AG08396 (cell line): Measurements from ENCODE around the gene GPR158.

Experiments
- DNase-seq: peaks from one replicate; pipeline ENCODE4 v3.0.0; 2012; ENCODE audit warnings: low spot score, mixed read lengths

The GPR158 gene

DNA sequence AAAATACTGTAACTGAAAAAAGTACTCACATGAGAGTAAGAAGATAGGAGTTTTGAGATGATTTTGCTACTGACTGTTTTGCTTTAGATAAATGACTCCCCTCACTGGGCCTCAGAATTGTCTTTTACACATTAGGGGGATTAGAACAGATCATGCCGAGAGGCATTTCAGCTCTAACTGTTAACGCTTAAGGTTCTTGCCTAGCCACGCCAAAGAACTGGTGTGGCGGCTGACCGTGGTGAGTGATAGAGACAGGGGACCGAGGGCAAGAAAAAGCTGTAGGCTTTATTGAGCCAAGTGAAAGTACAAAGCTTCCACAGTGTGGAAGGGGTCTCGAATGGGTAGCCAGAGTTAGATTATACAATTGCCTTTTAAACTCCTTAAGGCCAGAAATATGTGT is 390.8 kb downstream of the GPR158 start:
- DNase-seq = no peak

DNA sequence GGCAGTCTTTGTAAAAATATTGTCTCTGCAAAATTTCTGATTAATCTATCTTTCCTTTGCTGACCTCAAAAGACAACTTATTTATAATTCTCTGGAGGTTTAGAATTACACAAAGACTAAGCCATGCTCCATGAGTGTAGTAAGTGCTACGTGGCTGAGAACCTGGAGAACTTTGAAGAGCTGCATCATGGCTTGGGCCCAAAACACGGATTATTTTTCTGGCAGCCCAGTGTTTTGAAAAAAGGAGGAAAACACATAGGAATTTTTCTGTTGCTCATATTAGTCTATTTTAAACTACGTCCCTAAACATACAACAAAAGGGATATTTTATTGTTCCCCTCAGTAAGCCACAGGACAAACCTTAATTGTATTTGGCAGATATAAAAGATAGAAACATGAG is 398.5 kb downstream of the GPR158 start:
- DNase-seq = no peak

DNA sequence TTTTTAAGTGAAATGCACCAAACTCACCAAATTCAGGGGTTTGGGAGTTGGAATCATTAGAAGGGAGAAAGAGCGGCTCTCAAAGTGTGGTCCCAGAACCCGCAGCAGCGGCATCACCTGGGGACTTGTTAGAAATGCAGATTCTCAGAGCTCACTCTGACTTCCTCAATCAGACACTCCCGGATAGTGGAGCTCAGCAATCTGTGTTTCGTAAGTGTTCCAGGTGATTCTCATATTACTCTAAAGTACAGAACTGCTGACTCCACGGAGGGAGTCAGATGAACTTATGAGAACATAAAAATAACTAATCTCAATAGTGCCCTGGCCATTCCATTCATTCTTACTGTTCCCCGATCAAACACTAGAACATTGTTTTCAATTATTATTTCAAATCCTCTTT is 400.5 kb downstream of the GPR158 start:
- DNase-seq = no peak

DNA sequence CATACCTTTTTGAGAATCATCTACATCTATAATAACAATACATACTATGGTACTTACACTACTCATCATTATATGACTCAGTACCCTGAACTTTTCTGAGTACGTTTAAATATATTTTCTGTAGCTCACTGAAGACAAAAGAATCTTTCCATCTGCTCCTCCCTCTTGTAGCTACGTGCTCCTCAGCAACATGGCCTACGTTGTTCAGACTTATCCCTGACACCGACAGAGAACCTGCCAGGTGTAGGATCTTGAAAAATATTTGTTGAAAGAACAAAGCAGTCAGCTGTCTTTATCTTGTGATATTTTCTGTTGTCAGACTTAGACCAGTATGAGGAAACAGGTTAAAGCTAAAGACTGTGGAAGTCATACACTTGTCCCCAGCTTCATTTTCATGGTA is 403.3 kb downstream of the GPR158 start:
- no peak for DNase-seq

DNA sequence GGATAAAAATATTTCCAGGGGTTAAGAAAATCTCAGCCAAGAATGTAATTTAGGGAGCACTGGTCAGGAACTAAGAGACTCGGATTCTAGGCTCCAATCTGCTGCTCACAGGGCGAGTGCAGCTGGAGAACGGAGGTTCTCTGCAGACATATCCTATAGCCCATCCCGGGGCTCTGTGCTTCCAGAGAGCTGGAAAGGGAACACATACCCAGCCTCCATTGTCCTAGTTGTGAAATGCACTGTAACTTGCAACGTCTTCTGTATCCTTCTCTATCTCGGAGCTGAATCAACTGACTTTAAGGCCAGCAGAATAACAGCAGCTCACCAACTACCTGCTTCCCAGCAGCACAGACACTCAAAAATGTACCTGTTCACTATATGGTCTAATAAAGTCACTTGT is 408.2 kb downstream of the GPR158 start:
- no peak for DNase-seq

DNA sequence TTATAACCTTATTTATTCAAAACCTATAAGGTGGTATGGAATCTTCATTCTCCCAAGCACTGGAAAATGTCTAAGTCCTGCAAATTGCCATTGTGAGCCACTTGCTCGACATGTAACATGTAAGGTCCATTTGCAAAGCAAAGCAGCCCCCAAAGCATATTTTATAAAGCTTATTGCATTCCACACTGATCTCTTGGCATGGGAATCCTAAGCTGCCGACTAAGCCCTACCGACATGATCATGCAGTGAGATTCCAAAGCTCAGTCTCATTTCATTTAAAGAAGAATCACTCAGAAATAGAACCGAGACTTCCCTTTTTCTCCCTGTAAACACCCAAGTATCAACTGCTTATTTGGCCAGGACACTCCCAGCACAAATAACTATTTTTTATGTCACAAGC is 425.9 kb downstream of the GPR158 start:
- DNase-seq = no peak

DNA sequence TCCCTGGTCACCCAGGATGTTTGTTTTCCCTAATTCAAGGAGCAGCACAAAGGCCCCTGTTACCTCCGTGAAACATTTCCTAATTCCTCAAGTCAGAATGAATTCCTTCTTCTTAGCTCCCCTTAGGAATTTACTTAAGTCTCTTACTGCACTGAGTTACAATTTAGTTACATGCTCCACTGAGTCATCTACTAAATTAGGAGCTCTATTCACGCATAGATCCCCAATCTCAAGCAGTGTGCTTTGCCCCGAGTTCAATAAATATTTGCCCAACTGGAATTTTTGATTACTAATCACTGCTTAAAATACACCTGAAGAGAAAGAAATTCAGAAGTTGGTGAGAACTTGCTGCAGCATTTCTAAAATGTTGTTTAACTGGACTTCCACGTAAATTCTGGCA is 429.8 kb downstream of the GPR158 start:
- DNase-seq = no peak

DNA sequence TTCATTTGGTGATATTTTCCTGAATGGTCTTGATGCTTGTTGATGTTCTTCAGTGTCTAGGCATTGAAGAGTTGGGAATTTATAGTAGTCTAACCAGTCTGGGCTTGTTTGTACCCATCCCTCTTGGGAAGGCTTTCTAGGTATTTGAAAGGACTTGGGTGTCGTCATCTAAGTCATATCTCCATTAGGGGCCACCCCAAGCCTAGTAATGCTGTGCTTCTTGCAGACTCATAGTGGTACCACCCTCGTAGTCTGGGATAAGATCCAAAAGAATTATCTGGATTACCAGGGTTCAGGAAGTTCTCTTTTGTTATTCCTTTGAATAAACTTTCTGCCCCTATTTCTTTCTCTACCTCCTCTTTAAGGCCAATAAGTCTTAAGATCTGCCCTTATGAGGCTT is 439.9 kb downstream of the GPR158 start:
- DNase-seq = no peak

DNA sequence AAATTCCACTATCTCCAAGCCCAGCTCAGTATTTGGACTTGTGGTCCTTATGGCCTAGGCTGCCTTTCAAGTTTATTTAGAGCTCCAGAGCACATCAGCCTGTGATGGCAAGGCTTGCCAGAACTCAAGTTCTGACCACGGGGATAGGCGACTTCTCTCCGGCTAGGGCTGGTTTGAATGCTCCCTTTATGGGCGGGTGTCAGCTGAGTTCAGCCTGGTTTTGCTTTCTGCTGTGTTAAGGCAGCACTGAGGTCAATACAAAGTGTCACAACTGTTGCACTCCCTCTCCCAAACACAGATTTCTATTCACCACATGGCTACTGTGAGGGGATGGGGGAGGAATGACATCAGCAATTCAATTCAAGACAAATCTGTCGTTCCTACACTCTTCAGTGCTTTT is 441.1 kb downstream of the GPR158 start:
- no peak for DNase-seq

DNA sequence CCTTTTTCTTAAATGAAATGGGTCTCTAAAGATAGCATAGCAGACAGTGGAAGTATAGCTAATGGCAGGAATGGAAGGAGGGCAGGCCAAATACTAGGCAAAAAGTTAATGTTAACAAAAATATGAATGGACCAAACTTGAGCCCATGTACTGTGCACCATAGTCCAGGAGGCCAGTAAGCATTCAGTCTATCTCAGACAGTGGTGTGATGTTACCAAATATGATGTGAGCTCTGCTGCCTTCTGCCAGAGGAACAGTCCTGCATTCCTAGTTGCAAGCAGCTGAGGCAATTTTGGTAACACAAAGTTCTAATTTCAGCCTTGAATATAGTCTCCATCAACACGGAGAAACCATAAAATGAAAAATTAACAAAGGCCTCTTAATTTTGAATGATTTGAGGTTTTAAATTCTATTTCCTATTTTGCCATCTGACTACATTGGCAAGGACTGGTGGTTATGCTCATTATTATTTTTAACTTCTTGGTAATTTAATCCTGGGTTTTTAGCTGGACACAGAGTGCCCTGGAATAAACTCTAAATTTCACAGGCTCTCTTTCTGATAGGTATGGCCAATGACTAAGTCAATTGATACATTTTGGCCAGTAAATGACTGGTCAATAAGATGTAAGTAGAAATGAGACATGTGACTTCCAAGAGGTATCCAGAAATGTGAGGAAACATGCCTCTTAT is 442.2 kb downstream of the GPR158 start:
- no peak for DNase-seq

DNA sequence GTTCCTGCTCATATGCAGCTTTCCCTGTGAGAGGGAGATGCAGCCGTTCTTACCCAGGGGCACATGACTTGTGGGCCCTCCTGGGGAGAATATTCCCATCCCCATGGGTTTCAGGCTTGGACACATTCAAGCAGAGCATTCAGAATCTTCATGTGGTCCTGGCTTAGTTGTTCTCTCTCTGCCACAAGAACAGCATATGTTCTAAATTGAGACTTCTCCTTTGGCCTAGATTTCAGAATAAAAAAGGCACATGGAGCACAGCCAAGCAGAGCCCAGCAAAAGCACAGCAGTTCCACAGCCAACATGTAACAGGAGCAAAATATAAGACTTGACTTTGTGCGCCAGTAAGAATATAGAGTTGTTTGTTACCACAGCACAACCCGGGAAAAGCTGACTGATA is 452.8 kb downstream of the GPR158 start:
- no peak for DNase-seq

DNA sequence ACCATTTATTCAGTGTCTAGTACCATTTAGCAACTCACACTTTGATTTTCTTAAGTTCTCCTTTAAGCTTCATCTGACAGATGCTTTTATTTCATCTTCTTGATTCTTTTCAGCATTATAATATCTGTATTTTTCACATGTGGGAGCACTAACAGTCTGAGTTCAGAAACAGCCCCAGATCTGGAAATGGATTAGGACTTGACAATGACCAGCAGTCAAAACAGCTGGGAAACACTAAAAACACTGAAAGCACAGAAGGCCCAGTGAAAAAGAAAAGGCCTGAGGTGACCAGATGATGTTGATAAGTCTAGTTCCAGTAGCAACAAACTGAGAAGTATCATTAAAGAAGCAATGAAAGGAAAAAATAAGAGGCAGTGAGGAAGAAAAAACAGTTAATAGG is 454.5 kb downstream of the GPR158 start:
- DNase-seq = no peak

DNA sequence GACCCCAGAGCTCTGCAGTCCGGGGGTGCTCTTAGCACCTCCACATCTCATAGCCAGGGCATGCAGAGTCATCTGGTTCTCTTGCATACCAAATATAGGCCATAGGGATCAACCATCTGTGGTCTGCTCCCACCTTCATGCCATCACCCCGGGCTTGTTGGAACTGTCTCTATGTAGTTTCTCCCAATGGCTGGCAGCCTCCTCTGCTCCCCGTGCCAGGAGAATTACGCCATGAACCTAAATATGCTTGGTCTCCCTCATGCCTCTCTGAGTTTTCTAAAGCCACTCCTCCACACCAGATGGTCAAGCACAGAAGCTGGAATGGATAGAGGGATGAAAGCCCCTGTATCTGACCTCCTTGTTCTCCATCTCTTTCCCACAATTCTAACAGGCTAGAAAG is 456.7 kb downstream of the GPR158 start:
- no peak for DNase-seq

DNA sequence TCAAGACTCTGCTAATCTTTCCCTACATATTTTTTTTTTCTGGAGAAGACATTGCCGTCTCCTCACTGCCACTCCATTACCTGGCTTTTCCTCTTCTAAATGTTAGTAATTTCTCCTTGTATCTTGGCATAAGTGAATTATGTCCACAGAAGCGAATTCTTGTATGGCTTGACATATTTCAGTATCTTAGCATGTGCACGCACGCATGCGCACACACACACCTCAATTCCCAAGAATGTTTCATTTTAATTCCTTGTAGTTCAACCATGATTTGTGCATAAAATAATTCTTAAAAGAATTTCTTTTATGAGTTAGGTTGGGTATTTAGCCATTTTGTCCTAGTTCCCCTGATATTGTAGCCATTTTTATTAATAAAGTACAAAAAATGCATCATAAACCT is 458.0 kb downstream of the GPR158 start:
- no peak for DNase-seq

DNA sequence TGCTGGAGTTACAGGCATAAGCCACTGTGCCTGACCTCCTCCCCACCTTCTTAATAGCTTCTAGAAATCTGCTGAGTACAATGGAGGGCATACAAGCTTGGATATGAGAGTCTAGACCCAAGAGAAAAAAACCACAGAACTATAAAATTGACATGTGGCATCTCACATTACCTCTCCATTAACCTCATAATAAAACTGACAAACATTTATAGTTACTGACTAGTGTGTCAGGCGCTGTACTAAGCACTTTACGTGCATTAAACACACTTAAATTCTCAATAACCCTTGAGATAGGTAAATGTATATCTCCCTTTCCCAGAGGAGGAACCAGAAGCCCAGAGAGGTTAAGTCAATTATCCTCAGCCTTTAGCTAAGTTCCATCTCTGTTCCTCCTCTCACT is 458.7 kb downstream of the GPR158 start:
- no peak for DNase-seq

DNA sequence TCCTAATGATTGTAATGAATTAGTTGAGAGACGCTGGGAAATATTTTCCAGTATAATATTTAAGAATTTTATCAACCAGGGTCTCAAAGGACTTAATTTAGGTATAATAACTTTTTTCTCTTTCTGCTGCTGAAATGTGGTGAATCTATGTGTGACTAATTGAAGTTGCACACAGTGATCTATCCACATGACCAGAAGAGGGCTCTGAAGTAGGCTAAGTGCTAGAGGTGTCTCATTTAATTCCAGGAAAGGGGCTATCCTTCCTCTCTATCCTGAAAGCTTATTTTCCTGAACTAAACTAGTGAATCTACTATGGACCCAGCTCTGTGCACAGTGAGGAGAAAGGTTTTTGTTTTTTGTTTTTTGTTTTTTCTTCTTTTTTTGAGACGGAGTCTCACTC is 464.8 kb downstream of the GPR158 start:
- no peak for DNase-seq

DNA sequence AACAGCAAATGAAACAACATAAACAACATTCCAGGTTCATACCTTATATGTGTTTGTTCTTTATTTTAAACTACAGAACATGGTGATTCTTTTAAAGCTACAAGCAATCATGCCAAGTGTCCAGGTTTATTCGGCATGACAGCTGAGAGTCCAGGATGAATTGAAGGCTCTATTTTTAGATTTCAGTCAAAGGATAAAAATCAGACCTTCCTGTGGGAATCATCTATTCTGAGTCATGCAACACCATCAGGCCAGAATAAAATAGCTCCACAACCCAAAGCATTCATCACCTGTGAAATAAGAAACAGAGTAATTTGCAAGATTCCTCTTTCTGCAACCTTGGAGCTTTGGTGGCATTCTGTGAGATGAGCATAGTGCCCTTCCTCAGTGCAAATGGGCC is 466.8 kb downstream of the GPR158 start:
- DNase-seq = no peak

DNA sequence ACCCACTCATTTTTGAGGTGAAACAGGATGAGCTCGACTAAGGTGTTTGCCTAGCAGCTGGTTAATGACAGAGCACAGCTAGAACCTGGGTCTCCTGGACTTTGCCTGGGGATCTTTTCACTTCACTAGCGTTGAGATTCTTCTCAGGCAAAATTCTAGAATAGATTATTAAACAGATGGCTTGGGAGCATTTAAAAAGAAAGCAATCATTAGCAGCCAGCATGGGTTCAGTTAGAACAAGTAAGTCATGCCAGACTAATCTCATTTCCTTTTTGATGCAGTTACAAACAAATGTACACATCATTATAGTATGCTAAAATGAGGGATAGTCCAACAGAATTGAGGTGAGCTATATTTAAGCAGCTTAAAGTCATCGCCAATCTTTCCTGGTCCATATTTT is 467.9 kb downstream of the GPR158 start:
- DNase-seq = no peak

DNA sequence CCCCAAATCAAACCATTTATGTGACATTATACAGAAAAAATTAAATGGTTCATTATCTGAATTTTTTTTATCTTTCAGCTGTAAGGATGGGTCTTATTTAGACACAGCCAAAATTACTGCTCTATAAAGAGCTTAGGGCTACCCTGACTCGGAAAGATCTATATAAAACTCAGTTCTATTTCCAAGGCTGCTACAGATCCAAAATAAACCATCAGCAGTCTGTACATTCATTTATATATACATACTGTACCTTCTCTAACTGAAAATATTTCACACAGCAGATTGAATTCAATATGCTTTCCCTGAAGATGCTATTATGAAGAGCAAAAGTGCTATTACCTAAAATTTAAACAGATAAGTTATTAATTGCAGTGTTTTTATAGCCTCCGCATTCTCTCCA is 471.6 kb downstream of the GPR158 start:
- no peak for DNase-seq

DNA sequence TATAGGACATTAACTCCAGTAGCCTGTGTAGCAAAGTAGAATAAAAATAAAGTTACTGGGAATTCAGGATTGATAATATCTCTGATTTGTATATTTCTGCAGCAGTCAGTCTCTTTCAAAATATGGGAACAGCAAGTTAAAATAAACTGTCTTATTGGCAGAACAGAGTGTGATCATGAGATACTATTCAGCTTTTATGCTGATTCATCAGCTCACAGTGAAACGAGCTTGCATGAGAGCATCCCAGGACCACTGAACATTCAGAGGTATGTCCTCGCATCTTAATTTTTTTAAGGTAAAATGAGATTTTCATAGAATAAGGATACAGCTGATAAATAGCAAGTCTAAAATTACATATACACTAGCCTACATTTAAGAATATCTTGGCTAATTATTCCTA is 476.7 kb downstream of the GPR158 start:
- no peak for DNase-seq
